Lung microvascular endothelial cell (primary cell): Measurements from ENCODE around the gene KIDINS220. TPM values are rescaled to one million over a fixed set of nuclear protein-coding genes. Genes with fewer than 3 reads are reported as not detected.

Experiments used
- DNase-seq, 2 donors: peaks; one replicate each; pipeline versions ENCODE4 v3.0.0 to v3.0.0-alpha.2; 2010; ENCODE audit warnings: low read depth in 2 of 2
- total RNA-seq: library from RNA; depleted of rRNA; stranded (reverse); fragments of >200 nt; gene quantifications from 2 replicates; pipeline ENCODE4 v1.2.1, GENCODE V29; 2014

KIDINS220 gene
- total RNA-seq, 1 donor from 2014 or later = 58.9 TPM

DNA sequence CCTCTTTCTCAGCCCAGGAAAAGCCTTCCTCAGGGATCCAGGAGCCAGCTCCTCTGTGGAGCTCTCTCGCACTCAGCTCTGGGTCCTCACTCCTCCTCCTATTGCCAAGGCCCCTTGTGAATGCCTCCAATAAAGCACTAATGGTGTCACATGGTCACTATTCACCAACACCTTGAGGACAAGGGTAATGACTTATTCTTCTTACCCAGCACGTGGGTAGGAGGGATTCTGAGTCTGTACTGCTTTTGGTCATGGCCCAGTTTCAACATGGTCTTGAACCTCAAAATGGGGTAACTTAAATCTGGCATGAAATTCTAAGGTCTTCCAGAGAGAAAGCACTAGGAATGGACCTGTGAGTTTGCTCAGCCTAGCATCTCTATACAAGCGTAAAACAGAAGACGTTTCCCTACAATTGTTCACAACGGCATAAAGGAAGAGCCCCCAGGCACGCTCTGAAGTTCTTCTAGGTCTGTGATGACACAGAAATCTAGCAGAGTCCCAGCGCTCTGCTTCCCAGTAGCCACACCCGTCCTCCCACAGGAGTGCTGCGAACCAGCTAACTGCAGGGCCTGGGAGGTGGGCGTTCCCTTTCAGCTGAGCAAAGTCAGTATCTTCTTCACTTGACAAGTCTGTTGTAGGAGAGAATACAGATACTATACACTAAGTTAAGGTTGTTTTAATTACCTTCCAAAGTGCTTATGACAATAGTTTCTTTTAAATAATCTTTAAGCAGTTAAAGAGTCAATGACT, 14.6 kb upstream of the KIDINS220 start:
- no peak for DNase-seq

- DNase-seq = no peak
Measured at GRCh38 chr2:8850845-8851487, 13.6 kb upstream of the KIDINS220 start.

- DNase-seq = no peak
Measured at GRCh38 chr2:8849327-8849726, 11.9 kb upstream of the KIDINS220 start.

DNA sequence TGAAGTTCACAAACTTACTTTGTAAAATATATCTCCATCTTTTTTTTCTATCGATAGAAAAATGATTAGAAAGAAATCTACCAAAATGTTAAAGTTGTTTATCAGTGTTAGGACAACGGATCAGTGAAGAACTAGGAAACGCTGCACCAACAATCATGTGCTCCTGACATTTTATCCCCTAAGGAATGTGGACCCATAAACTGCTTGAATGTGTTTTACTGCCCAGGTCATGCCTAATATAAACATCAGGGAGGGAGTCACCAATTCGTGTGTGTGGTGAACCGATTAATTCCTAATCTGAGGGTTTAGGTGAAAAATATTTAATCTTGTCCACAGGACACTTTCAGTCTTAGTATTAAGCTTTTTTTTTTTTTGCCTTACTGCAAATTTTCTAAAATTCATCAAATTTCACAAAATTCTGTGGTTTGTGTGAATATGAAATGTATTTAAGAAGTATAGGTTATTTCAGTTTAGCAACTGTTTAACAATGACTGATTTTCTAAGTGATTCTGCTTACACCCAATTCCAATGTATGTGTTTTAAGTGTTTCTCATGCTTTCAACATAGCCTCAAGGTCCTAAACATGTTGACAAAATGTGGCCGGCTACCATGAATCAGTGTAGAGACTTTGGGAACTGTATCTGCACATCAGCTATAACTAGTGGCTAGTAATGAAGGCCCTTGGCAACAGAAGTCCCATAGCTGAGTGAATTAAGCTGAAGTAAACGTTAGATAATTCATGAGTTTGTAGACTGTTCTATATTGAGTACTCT, 11.1 kb upstream of the KIDINS220 start:
- DNase-seq = no peak

- no peak for DNase-seq
Measured at GRCh38 chr2:8847400-8847799, 10.0 kb upstream of the KIDINS220 start.

- DNase-seq = no peak
Measured at GRCh38 chr2:8841932-8842331, 4.5 kb upstream of the KIDINS220 start.

DNA sequence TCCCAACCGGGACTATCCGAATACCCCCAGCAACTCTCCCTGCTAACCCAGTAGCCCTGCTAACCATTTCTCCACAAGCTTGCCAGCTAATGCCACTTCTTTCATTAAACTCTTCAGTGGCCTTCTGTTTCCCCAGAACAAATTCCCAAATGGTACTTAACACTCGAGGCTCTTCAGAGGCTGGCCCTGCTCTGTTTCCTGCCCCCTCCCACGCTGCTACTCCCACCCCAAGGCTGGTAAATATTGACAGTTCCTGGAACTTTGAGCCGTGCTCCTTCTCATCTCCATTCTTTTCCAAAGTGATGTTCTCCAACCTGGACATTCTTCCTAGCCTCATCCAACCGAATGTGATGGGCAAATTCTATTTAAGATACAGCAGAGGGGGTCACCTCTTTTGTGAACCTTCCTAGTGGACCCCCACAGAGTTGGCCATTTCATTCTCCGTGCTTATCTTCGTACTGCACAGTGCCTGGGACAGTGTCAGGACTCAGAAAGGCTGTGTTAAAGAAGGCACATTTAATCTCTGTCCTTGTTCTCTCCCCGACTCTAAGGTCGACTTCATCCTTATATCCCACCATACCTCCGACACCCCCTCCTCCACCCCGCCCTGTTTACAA, 3.2 kb upstream of the KIDINS220 start:
- DNase-seq = no peak

DNA sequence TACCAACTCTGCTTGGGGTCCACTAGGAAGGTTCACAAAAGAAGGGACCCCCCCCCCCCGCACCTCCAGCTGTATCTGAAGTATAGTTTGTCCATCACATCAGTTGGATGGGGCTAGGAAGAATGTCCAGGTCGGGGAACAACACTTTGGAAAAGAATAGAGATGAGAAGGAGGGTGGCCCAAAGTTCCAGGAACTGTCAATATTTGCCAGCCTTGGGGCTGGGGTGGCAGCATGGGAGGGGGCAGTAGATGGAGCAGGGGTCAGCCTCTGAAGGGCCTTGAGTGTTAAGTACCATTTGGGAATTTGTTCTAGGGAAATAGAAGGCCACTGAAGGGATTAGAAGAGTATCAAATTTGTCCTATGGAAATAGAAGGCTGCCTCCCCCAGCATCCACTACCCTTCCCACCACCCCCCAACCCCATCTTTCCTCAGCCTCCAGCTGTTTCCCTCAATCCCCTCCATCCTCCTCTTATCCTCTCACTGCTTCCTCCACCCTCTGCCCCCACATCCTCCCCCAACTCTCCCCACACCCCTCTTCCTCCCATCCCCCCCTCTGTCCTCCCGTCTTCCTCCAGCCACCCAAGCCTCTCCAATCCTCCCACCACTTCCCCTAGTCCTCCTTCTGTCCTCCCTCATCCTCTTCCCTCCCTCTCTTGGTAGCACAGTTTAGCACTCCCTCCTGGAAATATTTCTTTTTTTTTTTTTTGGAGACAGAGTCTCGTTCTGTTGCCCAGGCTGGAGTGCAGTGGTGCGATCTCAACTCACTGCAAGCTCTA, 2.0 kb upstream of the KIDINS220 start:
- DNase-seq = no peak

DNA sequence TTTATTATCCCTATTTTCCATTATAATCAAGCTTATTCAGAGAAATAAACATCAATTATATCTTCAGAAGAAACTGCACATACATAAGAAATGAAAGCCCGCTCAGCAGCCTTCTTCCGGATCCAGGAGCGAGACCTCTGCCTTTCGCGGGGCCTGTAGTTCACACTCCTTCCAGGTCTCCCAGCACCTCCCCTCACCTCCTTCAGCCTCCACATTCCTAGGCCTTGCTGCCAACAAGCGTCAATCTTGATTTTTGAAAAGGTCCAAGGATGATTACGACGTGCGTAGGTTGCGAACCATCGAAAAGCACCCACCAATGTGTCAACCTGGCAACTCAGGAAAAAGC, 355 bp upstream of the KIDINS220 start:
- DNase-seq = no peak

DNA sequence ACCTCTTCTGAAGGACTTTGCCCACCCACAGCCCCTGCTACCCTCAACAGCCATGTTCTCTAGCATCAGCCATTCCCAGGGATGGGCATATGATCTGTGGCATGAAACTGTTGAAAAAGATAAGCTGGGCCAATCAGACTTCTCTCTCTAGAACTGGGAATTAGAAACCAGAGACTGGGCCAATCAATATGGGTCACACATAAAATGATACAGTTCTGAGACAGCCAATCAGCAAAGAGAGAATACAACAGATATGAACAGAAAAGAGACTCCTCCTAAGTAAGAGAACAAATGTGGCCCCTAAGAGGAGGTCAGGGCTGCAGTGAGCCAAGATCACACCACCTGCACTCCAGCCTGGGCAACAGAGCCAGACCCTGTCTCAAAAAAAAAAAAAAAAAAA, 2.1 kb downstream of the KIDINS220 start:
- no peak for DNase-seq

GRCh38 chr2:8833853-8834252, 3.6 kb downstream of the KIDINS220 start:
- DNase-seq = no peak

DNA sequence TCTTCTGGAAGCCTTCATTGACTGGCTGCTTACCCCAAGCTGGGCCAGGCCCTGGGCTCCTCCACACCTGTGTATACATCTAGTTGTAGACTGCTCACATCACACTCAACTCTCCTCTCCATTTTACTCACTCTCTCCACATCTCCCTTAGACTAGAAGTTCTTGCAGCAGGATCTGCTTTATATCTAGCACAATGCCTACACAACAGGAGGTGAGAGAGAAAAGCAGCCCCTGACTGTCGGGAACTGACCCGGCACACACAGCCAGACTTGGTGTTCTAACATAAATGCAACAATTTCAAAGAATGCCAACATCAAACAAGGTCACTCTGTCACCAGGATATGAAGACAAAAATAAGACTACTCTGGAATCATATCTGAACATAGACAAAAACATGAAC, 5.9 kb downstream of the KIDINS220 start:
- DNase-seq = no peak

GRCh38 chr2:8827729-8828128, 9.7 kb downstream of the KIDINS220 start:
- no peak for DNase-seq

GRCh38 chr2:8822218-8822617, 15.2 kb downstream of the KIDINS220 start:
- DNase-seq = no peak

DNA sequence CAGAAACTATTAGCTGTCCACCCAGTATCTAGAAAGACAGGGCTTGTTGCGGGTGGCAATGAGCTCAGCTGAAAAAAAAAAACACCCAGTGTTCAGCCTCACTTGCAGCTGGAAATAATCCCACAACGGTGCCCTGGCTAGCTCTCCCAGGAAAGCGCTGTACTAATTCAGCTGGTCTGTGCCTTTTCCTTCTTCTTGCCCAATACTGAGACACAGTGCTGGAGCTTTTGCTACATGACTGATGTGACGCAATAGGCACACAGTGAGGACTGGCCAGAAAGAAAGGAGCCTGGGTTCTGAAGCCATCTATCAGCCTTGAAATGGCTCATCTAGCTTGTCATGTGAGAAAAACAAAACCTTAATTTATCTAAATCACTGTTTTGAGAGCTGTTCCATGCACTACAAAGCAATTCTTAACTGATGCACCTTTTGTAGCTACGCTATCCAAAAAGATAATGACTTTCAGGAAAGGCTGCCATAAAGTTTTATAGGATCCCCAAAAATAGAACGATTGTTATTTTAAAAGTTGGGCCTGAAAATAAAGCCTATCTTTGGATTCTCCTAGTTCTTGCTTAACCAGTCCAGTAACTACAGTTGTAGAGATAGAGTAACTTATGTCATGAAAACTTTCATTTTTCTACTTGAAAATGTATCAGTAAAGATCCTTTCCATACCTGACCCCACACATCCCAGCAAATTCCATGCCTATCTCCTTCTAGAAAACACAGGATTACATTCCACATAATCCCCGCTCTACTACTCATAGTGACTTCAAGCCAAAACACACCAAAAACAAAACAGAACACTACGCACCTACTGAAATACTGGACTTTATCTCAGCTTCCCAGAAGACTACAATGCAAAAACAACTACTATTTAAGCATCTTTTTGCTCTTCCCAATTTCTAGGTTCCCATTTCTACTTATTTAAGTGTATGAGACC, 15.9 kb downstream of the KIDINS220 start:
- no peak for DNase-seq

DNA sequence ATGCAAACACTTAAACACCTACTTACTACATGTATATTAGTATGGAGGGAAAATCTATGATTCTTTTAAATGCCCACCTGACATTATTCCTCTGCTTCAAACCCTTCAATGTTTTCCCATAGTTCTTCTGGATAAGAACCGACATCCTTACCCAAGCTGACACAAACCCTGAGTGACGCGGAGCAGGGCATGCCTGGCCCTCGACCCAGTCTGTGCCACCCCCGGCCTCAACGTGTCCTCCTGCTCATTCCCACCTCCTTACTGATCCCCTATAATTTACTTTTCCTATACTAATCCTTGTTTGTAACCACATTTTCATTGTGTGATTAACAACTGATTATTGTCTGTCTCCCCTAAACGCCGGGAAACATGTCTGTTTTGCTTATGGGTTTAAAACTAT, 17.5 kb downstream of the KIDINS220 start:
- DNase-seq = no peak

DNA sequence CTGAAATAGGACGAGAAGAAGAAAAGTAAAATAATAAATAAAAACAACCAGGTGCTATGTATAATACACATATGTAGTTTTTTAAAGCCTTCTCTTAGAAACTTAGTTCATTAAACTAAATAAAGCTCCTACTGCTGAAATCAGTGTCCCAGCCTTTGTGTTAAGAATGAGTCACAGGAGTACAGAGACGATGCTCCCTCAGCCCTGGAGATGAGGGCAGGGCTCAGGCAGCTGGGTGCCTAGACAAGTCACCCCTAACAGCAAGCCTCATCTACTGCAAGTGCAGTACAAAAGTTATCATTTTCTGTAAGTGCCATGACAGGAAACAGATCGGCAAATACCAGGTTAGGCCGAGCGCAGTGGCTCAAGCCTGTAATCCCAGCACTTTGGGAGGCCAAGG, 18.2 kb downstream of the KIDINS220 start:
- DNase-seq = peak in 1 of 2 donors; percentile 39

DNA sequence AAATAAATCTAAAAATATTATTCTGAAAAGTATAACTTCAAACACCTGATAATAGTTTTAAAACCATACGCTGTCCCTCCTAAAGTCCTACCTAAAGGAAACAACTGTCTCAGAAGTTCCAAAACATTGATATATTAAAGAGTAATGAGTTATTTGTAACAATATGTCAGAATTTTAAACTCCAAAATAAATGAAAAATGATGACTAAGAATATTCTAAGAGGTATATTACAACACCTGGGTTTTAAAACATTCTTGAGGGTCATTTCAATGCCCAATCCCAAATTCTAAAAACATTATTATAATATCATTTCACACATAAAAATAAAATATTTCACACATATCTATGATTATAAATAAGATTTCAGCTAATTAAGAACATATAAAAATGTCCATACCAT, 20.2 kb downstream of the KIDINS220 start:
- no peak for DNase-seq

- DNase-seq = no peak
Measured at GRCh38 chr2:8806885-8807704, 30.3 kb downstream of the KIDINS220 start.
